ENCODE data around the gene ST6GALNAC4. TPM values are rescaled to one million over a fixed set of nuclear protein-coding genes. Genes with fewer than 3 reads are reported as not detected.

Gene ST6GALNAC4
- 21.4 and 25.1 TPM in 2 replicates for total RNA-seq
- long read RNA-seq = 0 reads

- Mint-ChIP-seq H3K4me3 (ENCODE audit: unreplicated experiment) (peak within 1 kb of the TSS; percentile 75), H3K27me3 (ENCODE audit: unreplicated experiment) (no peaks in the 10 kb centered on the region), H3K4me1 (ENCODE audit: unreplicated experiment) (peaks cover 54% of the 10 kb centered on the region), H3K36me3 (ENCODE audit: unreplicated experiment) (peaks cover 2% of the 10 kb centered on the region), H3K9me3 (ENCODE audit: unreplicated experiment) (no peaks in the 10 kb centered on the region), H3K27ac (ENCODE audit: unreplicated experiment) (peak within 1 kb of the TSS; percentile 94)
- peak; percentile 96 for DNase-seq (ENCODE audit: extremely low spot score, unreplicated experiment)
- no peak for TF ChIP-seq CTCF (IDR thresholded peaks at IDR 0.05)
Observed at GRCh38 chr9:127916720-127917581, at the start of gene ST6GALNAC4. ST6GALNAC4 (minus strand) TSS chr9:127917041; CDS start chr9:127916419, 622 bp downstream.

- DNase-seq (ENCODE audit: extremely low spot score, unreplicated experiment) = no peak
- H3K9me3 Mint-ChIP-seq (ENCODE audit: unreplicated experiment) = no peaks in the 10 kb centered on the region
- peak overlapping the region; percentile 99 for H3K27ac Mint-ChIP-seq (ENCODE audit: unreplicated experiment)
- no peak for TF ChIP-seq CTCF (IDR thresholded peaks at IDR 0.05)
- peaks cover 4% of the 10 kb centered on the region for H3K36me3 Mint-ChIP-seq (ENCODE audit: unreplicated experiment)
- H3K4me1 Mint-ChIP-seq (ENCODE audit: unreplicated experiment) = peaks cover 91% of the 10 kb centered on the region
- no peaks in the 10 kb centered on the region for H3K27me3 Mint-ChIP-seq (ENCODE audit: unreplicated experiment)
- H3K4me3 Mint-ChIP-seq (ENCODE audit: unreplicated experiment) = peak overlapping the region; percentile 44
Observed at GRCh38 chr9:127965953-127966352, 49.1 kb upstream of the ST6GALNAC4 start.

GRCh38 chr9:127963359-127964064 is 46.7 kb upstream of the ST6GALNAC4 start:
- Mint-ChIP-seq H3K27me3 (ENCODE audit: unreplicated experiment) (no peaks in the 10 kb centered on the region), H3K9me3 (ENCODE audit: unreplicated experiment) (no peaks in the 10 kb centered on the region), H3K4me3 (ENCODE audit: unreplicated experiment) (no peak overlapping the region), H3K36me3 (ENCODE audit: unreplicated experiment) (peaks cover 2% of the 10 kb centered on the region), H3K27ac (ENCODE audit: unreplicated experiment) (peak overlapping the region; percentile 99), H3K4me1 (ENCODE audit: unreplicated experiment) (peaks cover 78% of the 10 kb centered on the region)
- TF ChIP-seq CTCF (IDR thresholded peaks at IDR 0.05) = no peak
- no peak for DNase-seq (ENCODE audit: extremely low spot score, unreplicated experiment)

GRCh38 chr9:127963041-127963358 is 46.2 kb upstream of the ST6GALNAC4 start:
- Mint-ChIP-seq H3K4me3 (ENCODE audit: unreplicated experiment) (no peak overlapping the region), H3K27ac (ENCODE audit: unreplicated experiment) (peak overlapping the region; percentile 99), H3K9me3 (ENCODE audit: unreplicated experiment) (no peaks in the 10 kb centered on the region), H3K36me3 (ENCODE audit: unreplicated experiment) (peaks cover 2% of the 10 kb centered on the region), H3K4me1 (ENCODE audit: unreplicated experiment) (peaks cover 73% of the 10 kb centered on the region), H3K27me3 (ENCODE audit: unreplicated experiment) (no peaks in the 10 kb centered on the region)
- no peak for TF ChIP-seq CTCF (IDR thresholded peaks at IDR 0.05)
- no peak for DNase-seq (ENCODE audit: extremely low spot score, unreplicated experiment)

- peak overlapping the region; percentile 99 for H3K27ac Mint-ChIP-seq (ENCODE audit: unreplicated experiment)
- no peak for TF ChIP-seq CTCF (IDR thresholded peaks at IDR 0.05)
Observed at GRCh38 chr9:127962278-127962677, 45.4 kb upstream of the ST6GALNAC4 start.

More at GRCh38 chr9:127962278-127962677, 45.4 kb upstream of the ST6GALNAC4 start:
- no peaks in the 10 kb centered on the region for H3K27me3 Mint-ChIP-seq (ENCODE audit: unreplicated experiment)
- no peaks in the 10 kb centered on the region for H3K9me3 Mint-ChIP-seq (ENCODE audit: unreplicated experiment)
- peaks cover 68% of the 10 kb centered on the region for H3K4me1 Mint-ChIP-seq (ENCODE audit: unreplicated experiment)
- no peak for DNase-seq (ENCODE audit: extremely low spot score, unreplicated experiment)
- no peak overlapping the region for H3K4me3 Mint-ChIP-seq (ENCODE audit: unreplicated experiment)
- peaks cover 2% of the 10 kb centered on the region for H3K36me3 Mint-ChIP-seq (ENCODE audit: unreplicated experiment)
